GM12878 (cell line): ENCODE results near the gene PITPNB.

ENCODE experiments used
- BRCA1 ChIP-seq: IDR thresholded peaks from 2 replicates; pipeline ENCODE4 v1.6.1; 2011; ENCODE audit warnings: low read depth, low read length, improper control_type of control experiment
- MXI1 ChIP-seq: fragments of 150-350 bp; IDR thresholded peaks from 2 replicates; pipeline ENCODE4 v1.6.1; 2011; ENCODE audit warnings: low read depth, mild to moderate bottlenecking, inconsistent platforms, low read length, improper control_type of control experiment
- POLR2AphosphoS5 ChIP-seq: IDR thresholded peaks from 2 replicates; pipeline ENCODE4 v1.6.1; 2011; ENCODE audit warnings: mild to moderate bottlenecking, low read length, inconsistent platforms
- ZNF24 ChIP-seq: fragments of 450-650 bp; IDR thresholded peaks from 2 replicates; pipeline ENCODE4 v1.6.1; 2017; ENCODE audit warnings: antibody characterized with exemption, mild to moderate bottlenecking
- TF ChIP-seq, protein P1 (sequence below): IDR thresholded peaks from 2 replicates; pipeline ENCODE4 v1.6.1; 2012; ENCODE audit warnings: low read depth, low read length, improper control_type of control experiment
- TF ChIP-seq, protein P2 (sequence below), 3 experiments: IDR thresholded peaks in 2 of 3; conservative IDR thresholded peaks in 1 of 3; 2 replicates each; pipeline ENCODE4 v1.5.1; 2011; ENCODE audit warnings: low read depth in 3 of 3, low read length in 3 of 3, mild to moderate bottlenecking in 3 of 3, control low read depth in 2 of 3, moderate library complexity in 2 of 3, inconsistent platforms in 1 of 3, mixed read lengths in 1 of 3; ENCODE audit not compliant: control insufficient read depth in 2 of 3, insufficient read depth in 1 of 3; ENCODE audit errors: extremely low read depth in 1 of 3
- TF ChIP-seq, protein P3 (sequence below): IDR thresholded peaks from 2 replicates; pipeline ENCODE4 v1.6.1; 2011; ENCODE audit warnings: borderline replicate concordance, low read depth, mild to moderate bottlenecking, moderate library complexity, mixed read lengths, low read length; ENCODE audit not compliant: insufficient read depth; ENCODE audit errors: extremely low read length

DNA sequence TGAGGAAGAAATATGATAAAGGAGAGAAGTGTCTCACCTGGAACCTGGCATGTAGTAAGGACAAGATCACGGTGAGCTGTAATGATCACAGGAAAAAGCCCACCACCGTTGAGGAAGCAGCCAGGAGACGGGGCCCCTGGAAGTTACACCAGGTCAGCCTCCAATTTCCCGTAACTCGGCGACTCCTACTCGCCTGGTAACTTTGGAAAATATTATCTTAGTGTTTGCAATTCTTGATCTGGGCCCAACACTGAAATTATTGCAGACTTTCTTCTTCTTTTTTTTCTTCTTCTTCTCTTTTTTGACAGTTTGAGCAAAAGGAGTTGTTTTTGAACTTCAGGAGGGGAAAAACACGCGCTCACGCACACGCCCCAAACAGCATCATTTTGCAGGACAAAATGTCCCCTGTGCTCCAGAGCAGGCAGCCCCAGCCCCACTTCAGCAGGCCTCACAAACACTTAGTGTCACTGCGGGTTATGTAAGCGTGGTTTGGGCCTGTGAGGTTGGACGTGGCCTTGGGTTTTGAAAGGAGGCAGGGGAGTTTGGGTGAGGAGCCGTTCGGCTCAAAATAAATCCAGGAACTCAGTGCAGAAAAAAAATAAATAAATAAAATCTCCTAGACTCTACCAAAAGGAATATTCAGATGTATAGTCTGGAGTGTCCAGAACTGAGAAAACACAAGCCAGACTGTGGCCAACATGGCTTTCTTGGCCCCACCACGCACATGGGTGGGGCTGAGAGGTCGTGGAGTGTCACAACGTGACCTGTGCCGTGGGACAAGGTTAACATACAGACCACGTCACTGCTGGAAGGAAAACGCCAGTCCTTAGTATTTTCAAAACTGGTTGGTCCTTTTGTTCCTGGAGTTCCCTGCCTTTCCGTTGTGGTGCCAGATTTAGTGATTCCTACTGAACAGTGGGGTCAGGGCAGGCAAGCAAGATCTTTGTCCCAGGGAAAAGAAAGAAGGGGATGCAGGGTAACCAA lies 91.2 kb downstream of the PITPNB start:
- TF ChIP-seq, protein P1, sequence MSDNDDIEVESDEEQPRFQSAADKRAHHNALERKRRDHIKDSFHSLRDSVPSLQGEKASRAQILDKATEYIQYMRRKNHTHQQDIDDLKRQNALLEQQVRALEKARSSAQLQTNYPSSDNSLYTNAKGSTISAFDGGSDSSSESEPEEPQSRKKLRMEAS: no peak
- TF ChIP-seq ZNF24 (no peak), MXI1 (no peak), BRCA1 (no peak), POLR2AphosphoS5 (no peak)
- TF ChIP-seq, protein P2, sequence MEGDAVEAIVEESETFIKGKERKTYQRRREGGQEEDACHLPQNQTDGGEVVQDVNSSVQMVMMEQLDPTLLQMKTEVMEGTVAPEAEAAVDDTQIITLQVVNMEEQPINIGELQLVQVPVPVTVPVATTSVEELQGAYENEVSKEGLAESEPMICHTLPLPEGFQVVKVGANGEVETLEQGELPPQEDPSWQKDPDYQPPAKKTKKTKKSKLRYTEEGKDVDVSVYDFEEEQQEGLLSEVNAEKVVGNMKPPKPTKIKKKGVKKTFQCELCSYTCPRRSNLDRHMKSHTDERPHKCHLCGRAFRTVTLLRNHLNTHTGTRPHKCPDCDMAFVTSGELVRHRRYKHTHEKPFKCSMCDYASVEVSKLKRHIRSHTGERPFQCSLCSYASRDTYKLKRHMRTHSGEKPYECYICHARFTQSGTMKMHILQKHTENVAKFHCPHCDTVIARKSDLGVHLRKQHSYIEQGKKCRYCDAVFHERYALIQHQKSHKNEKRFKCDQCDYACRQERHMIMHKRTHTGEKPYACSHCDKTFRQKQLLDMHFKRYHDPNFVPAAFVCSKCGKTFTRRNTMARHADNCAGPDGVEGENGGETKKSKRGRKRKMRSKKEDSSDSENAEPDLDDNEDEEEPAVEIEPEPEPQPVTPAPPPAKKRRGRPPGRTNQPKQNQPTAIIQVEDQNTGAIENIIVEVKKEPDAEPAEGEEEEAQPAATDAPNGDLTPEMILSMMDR (IDR thresholded peaks at IDR 0.05 in 2 of 3, conservative IDR thresholded peaks at IDR 0.05 in 1 of 3; ENCODE audit: control insufficient read depth in 2 of 3, extremely low read depth in 1 of 3, insufficient read depth in 1 of 3, low read depth in 3 of 3, low read length in 3 of 3): no peak
- TF ChIP-seq, protein P3, sequence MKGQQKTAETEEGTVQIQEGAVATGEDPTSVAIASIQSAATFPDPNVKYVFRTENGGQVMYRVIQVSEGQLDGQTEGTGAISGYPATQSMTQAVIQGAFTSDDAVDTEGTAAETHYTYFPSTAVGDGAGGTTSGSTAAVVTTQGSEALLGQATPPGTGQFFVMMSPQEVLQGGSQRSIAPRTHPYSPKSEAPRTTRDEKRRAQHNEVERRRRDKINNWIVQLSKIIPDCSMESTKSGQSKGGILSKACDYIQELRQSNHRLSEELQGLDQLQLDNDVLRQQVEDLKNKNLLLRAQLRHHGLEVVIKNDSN: no peak
